HepG2 (cell line): Measurements from ENCODE around the gene SPPL3. TPM values are rescaled to one million over a fixed set of nuclear protein-coding genes. Genes with fewer than 3 reads are reported as not detected.

Experiments
- ATAC-seq: fragments of 200-7000 bp; cut with Tn5 transposase; 3 replicates; pipeline ENCODE4 v1.9.1; 2020; ENCODE audit warnings: mild to moderate bottlenecking, moderate library complexity
- BruUV-seq: library from RNA; stranded (reverse); fragments of 400-500 nt; replicated peaks from 2 replicates; lab custom pipeline; 2021; lab: Mats Ljungman, UMichigan
- CTCF ChIA-PET: fragments of 300-600 bp; formaldehyde crosslinking; extraction: SDS; loops from one replicate; lab custom pipeline; 2021; ENCODE audit warnings: low total read pairs, inconsistent platforms, low intra/inter-chr PET ratio; lab: Yijun Ruan, JAX
- POLR2A ChIA-PET: fragments of 350-600 bp; sonication (Branson Sonifier 250); formaldehyde crosslinking; loops from one replicate; lab custom pipeline; 2020; ENCODE audit warnings: antibody characterized with exemption, inconsistent platforms; lab: Yijun Ruan, JAX
- DNase-seq: peaks from one replicate; pipeline ENCODE4 v3.0.0-alpha.2; 2015; ENCODE audit warnings: low spot score
- FAIRE-seq: peaks from 3 replicates; lab custom pipeline; 2011; peaks lifted over from hg19 to GRCh38; lab: Jason Lieb, UNC
- H2AFZ ChIP-seq: one replicate; pipeline ENCODE4 v1.6.1; 2011; ENCODE audit warnings: low read length, inconsistent platforms
- H3K27ac ChIP-seq: fragments of 300-600 bp; 3 replicates; pipeline ENCODE4 v1.8.0; 2011; ENCODE audit warnings: mixed run types, mild to moderate bottlenecking, mixed read lengths, low read length, inconsistent platforms; ENCODE audit not compliant: insufficient read depth; ENCODE audit errors: extremely low read length
- H3K27me3 ChIP-seq, 2 experiments: fragments of 200-600 bp in 1 of 2; 2 replicates in 1 of 2; 3 replicates in 1 of 2; pipeline versions ENCODE4 v1.6.0 to v1.8.0; 2011; ENCODE audit warnings: low read length in 2 of 2, mild to moderate bottlenecking in 2 of 2, moderate library complexity in 2 of 2, inconsistent platforms in 1 of 2; ENCODE audit not compliant: insufficient read depth in 2 of 2, control insufficient read depth in 1 of 2
- H3K36me3 ChIP-seq, 2 experiments: fragments of 200-600 bp in 1 of 2; replicated peaks in 1 of 2; 2 replicates in 1 of 2; 3 replicates in 1 of 2; pipeline versions ENCODE4 v1.5.1 to v1.8.0; 2011; ENCODE audit warnings: low read length in 2 of 2, inconsistent platforms in 1 of 2; ENCODE audit not compliant: insufficient read depth in 2 of 2, control insufficient read depth in 1 of 2
- H3K4me1 ChIP-seq: 2 replicates; pipeline ENCODE4 v1.5.1; 2012; ENCODE audit warnings: low read length, inconsistent platforms; ENCODE audit not compliant: insufficient read depth
- H3K4me2 ChIP-seq: 2 replicates; pipeline ENCODE4 v1.6.0; 2011; ENCODE audit warnings: low read depth, low read length, inconsistent platforms
- H3K4me3 ChIP-seq, 3 experiments: fragments of 200-600 bp in 1 of 3; sonication (generic), shearing (Covaris generic) in 1 of 3; replicated peaks in 1 of 3; 2 replicates each; pipeline ENCODE4 v1.5.1; 2011 to 2016; ENCODE audit warnings: low read length in 3 of 3, inconsistent platforms in 2 of 3, low read depth in 2 of 3, mild to moderate bottlenecking in 2 of 3, control low read depth in 1 of 3, mixed read lengths in 1 of 3; ENCODE audit not compliant: insufficient read depth in 1 of 3
- H3K79me2 ChIP-seq: one replicate; pipeline ENCODE4 v1.6.1; 2011; ENCODE audit warnings: low read length, inconsistent platforms; ENCODE audit not compliant: insufficient read depth
- H3K9ac ChIP-seq: 2 replicates; pipeline ENCODE4 v1.6.0; 2011; ENCODE audit warnings: mild to moderate bottlenecking, low read depth, low read length, inconsistent platforms; ENCODE audit not compliant: insufficient read depth
- H3K9me3 ChIP-seq: 2 replicates; pipeline ENCODE4 v1.5.1; 2012; ENCODE audit warnings: mild to moderate bottlenecking, low read length
- H4K20me1 ChIP-seq: 2 replicates; pipeline ENCODE4 v1.6.0; 2011; ENCODE audit warnings: inconsistent platforms, mild to moderate bottlenecking, low read length, moderate library complexity; ENCODE audit not compliant: insufficient read depth
- EED ChIP-seq: sonication (generic); formaldehyde crosslinking; IDR thresholded peaks from 2 replicates; pipeline ENCODE4 v1.5.0; 2020; ENCODE audit warnings: mild to moderate bottlenecking, missing genetic modification reagents
- GTF3A ChIP-seq: sonication (generic); formaldehyde crosslinking; conservative IDR thresholded peaks from 2 replicates; pipeline ENCODE4 v1.4.0; 2020; ENCODE audit warnings: mild to moderate bottlenecking, missing genetic modification reagents
- NFATC3 ChIP-seq: sonication (generic); formaldehyde crosslinking; IDR thresholded peaks from 2 replicates; pipeline ENCODE4 v1.5.1; 2020; ENCODE audit warnings: mild to moderate bottlenecking, missing genetic modification reagents
- PHF8 ChIP-seq: sonication (generic); formaldehyde crosslinking; IDR thresholded peaks from 2 replicates; pipeline ENCODE4 v1.5.0; 2020; ENCODE audit warnings: missing genetic modification reagents
- SMAD9 ChIP-seq: sonication (generic); formaldehyde crosslinking; IDR thresholded peaks from 2 replicates; pipeline ENCODE4 v1.5.1; 2020; ENCODE audit warnings: mild to moderate bottlenecking, missing genetic modification reagents
- SRSF9 ChIP-seq: fragments of 200-400 bp; formaldehyde crosslinking; IDR thresholded peaks from 2 replicates; pipeline ENCODE4 v1.6.1; 2018; ENCODE audit warnings: borderline replicate concordance, mild to moderate bottlenecking, low read depth, low read length; ENCODE audit not compliant: insufficient read depth, poor library complexity, severe bottlenecking
- ZNF180 ChIP-seq: sonication (generic); formaldehyde crosslinking; IDR thresholded peaks from 2 replicates; pipeline ENCODE4 v1.4.0; 2020; ENCODE audit warnings: low read depth, missing genetic modification reagents, borderline replicate concordance
- ZNF557 ChIP-seq: sonication (generic); formaldehyde crosslinking; IDR thresholded peaks from 2 replicates; pipeline ENCODE4 v1.4.0; 2020; ENCODE audit warnings: missing genetic modification reagents
- ZNF782 ChIP-seq: sonication (generic); formaldehyde crosslinking; IDR thresholded peaks from 2 replicates; pipeline ENCODE4 v1.4.0; 2020; ENCODE audit warnings: missing genetic modification reagents, mild to moderate bottlenecking, borderline replicate concordance
- ZNF839 ChIP-seq: sonication (generic); formaldehyde crosslinking; IDR thresholded peaks from 2 replicates; pipeline ENCODE4 v1.4.0; 2020; ENCODE audit warnings: missing genetic modification reagents, mild to moderate bottlenecking, borderline replicate concordance
- WGBS: methylation state at CpG from one replicate; pipeline ENCODE4 v1.1.6; 2017; ENCODE audit warnings: low lambda C conversion rate; 5-methylcytosine and 5-hydroxymethylcytosine counted together
- in situ Hi-C: cut with HindIII; loops from 2 replicates; pipeline ENCODE4 v1.10.0; 2017; ENCODE audit warnings: low pct_unique_long_range_greater_than_20kb; ENCODE audit not compliant: extremely low pct_ligation_motif_present
- intact Hi-C: fragments of 100-400 bp; cut with micrococcal nuclease; formaldehyde crosslinking; loops from one replicate; pipeline ENCODE4 v1.10.0; 2022; ENCODE audit not compliant: unreplicated experiment
- polyA plus RNA-seq, 8 experiments: library from polyadenylated mRNA; depleted of rRNA in 3 of 8; stranded (reverse) in 7 of 8; unstranded in 1 of 8; fragments of >200 nt; fragmentation: Illumina TruSeq in 4 of 8; extraction: Trizol in 4 of 8; gene quantifications; 2 replicates each; pipeline versions ENCODE4 v1.2.1 to v1.2.3, GENCODE V29; 2011 to 2016; ENCODE audit warnings: low read depth in 4 of 8, missing spikeins in 1 of 8, mixed read lengths in 1 of 8; ENCODE audit not compliant: insufficient read depth in 1 of 8
- total RNA-seq, 5 experiments: library from RNA; depleted of rRNA; stranded (reverse); fragments of >200 nt; fragmentation: Illumina TruSeq; extraction: Trizol; gene quantifications; 2 replicates each; pipeline ENCODE4 v1.2.3, GENCODE V29; 2016; ENCODE audit warnings: low read depth in 1 of 5
- TF ChIP-seq, protein P1 (sequence below): sonication (generic); formaldehyde crosslinking; IDR thresholded peaks from 2 replicates; pipeline ENCODE4 v1.4.0; 2020; ENCODE audit warnings: missing genetic modification reagents, borderline replicate concordance
- TF ChIP-seq, protein P2 (sequence below): sonication (generic); formaldehyde crosslinking; IDR thresholded peaks from 2 replicates; pipeline ENCODE4 v1.4.0; 2020; ENCODE audit warnings: missing genetic modification reagents
- TF ChIP-seq, protein P3 (sequence below): sonication (generic); formaldehyde crosslinking; IDR thresholded peaks from 2 replicates; pipeline ENCODE4 v1.8.1; 2023; ENCODE audit warnings: mild to moderate bottlenecking, missing genetic modification reagents
- TF ChIP-seq, protein P4 (sequence below): sonication (generic); formaldehyde crosslinking; IDR thresholded peaks from 2 replicates; pipeline ENCODE4 v1.8.0; 2022; ENCODE audit warnings: mild to moderate bottlenecking, missing genetic modification reagents, borderline replicate concordance

SPPL3 gene
- total and polyA plus RNA-seq, 2 of the 13 experiments (the other 11 are each of a cell fraction or from before 2014, with no cell fraction given): 8.9 to 9.1 TPM

DNA sequence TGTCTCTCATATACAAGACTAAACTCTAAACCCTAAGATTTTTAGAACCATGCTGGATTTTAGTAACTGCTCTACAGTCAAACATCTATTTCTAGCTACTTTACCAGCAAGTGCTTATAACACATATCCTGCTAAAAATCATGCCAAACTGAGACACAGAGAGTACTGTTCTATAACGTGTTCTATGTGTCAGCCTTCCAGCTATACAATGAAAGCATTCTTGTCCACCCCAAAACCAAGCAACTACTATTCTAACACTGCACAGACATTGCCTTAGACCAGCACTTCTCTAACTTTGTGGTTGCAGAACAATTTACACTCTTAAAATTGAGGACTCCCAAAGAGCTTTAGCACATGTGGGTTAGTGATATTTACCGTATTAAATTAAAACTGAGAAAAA lies 85.7 kb downstream of the SPPL3 start:
- POLR2A ChIA-PET: no interaction called here
- intact Hi-C loops (no loop called here), in situ Hi-C loops (no loop called here)
- no peaks in the 10 kb centered on the region for H3K36me3 ChIP-seq
- ATAC-seq (no peak), DNase-seq (peak; percentile 7), FAIRE-seq (no peak)
- H3K9me3 ChIP-seq: no peaks in the 10 kb centered on the region
- 88% methylated on average over 2 of the region's 2 CpGs for WGBS
- CTCF ChIA-PET: no interaction called here
- H3K4me3 ChIP-seq: no peak overlapping the region
- H3K79me2 ChIP-seq: peaks cover 20% of the 10 kb centered on the region
- H2AFZ ChIP-seq: no peak overlapping the region
- TF ChIP-seq, protein P1, sequence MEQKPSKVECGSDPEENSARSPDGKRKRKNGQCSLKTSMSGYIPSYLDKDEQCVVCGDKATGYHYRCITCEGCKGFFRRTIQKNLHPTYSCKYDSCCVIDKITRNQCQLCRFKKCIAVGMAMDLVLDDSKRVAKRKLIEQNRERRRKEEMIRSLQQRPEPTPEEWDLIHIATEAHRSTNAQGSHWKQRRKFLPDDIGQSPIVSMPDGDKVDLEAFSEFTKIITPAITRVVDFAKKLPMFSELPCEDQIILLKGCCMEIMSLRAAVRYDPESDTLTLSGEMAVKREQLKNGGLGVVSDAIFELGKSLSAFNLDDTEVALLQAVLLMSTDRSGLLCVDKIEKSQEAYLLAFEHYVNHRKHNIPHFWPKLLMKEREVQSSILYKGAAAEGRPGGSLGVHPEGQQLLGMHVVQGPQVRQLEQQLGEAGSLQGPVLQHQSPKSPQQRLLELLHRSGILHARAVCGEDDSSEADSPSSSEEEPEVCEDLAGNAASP (CRISPR knock-in tag): no peak
- no peak for TF ChIP-seq ZNF782 (CRISPR knock-in tag)
- TF ChIP-seq, protein P2, sequence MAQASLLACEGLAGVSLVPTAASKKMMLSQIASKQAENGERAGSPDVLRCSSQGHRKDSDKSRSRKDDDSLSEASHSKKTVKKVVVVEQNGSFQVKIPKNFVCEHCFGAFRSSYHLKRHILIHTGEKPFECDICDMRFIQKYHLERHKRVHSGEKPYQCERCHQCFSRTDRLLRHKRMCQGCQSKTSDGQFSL (CRISPR knock-in tag): no peak
- TF ChIP-seq ZNF839 (CRISPR knock-in tag): no peak
- H4K20me1 ChIP-seq: peaks cover 5% of the 10 kb centered on the region
- BruUV-seq: no TSS peak
- peaks cover 3% of the 10 kb centered on the region; the same call in 1 of the 2 replicates for H3K4me1 ChIP-seq
- no peak overlapping the region for H3K4me2 ChIP-seq
- no peak overlapping the region for H3K9ac ChIP-seq
- H3K27me3 ChIP-seq: no peaks in the 10 kb centered on the region
- H3K27ac ChIP-seq: no peak overlapping the region

DNA sequence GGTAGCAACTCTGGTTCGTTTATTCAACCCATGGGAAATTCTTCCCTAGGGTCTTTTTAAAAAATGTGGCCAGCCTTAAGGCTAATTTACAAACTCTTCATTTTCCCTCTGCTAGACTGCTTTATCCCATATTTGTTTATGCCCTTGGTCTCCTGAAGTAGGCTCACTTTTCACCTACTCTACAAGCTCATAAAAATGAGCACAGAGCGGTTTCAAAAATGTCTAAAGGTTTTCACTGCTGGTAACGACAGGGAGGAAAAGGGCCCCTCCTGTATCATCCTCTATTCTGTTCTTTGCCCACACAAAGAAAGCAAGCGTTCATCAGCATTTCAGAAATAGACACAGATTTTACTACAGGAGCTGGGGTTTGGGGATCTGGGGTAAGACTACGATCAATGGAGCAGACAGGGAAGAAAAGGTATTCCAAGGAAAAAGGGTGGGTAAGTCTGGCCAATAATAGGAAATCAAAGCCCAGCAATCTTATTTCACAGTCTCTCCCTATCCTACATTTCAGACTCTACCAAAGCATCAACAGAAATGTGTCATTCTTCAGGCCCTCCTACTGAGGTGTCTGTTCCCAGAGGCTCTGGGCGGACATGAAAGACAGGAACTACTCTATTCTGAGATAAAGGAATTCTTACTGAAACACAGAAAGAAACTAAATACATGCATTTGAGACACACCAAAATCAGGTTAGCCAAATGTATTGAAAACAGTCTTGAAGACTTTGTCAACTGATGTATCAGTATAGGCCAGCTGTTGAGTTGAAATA lies 86.4 kb downstream of the SPPL3 start:
- FAIRE-seq: no peak
- H2AFZ ChIP-seq: no peak overlapping the region
- H3K79me2 ChIP-seq: peaks cover 14% of the 10 kb centered on the region
- H3K4me2 ChIP-seq: no peak overlapping the region
- no TSS peak for BruUV-seq
- H3K4me1 ChIP-seq: no peaks in the 10 kb centered on the region
- H3K36me3 ChIP-seq: no peaks in the 10 kb centered on the region
- intact Hi-C loops: no loop called here
- WGBS: 96% methylated on average over 6 of the region's 6 CpGs
- H3K27me3 ChIP-seq: no peaks in the 10 kb centered on the region
- no peak overlapping the region for H3K4me3 ChIP-seq
- H4K20me1 ChIP-seq: peaks cover 5% of the 10 kb centered on the region
- no peak for DNase-seq
- no peaks in the 10 kb centered on the region for H3K9me3 ChIP-seq
- POLR2A ChIA-PET: no interaction called here
- CTCF ChIA-PET: no interaction called here
- H3K9ac ChIP-seq: no peak overlapping the region
- no peak overlapping the region for H3K27ac ChIP-seq
- no peak for ATAC-seq
- in situ Hi-C loops: no loop called here
- TF ChIP-seq, protein P3, sequence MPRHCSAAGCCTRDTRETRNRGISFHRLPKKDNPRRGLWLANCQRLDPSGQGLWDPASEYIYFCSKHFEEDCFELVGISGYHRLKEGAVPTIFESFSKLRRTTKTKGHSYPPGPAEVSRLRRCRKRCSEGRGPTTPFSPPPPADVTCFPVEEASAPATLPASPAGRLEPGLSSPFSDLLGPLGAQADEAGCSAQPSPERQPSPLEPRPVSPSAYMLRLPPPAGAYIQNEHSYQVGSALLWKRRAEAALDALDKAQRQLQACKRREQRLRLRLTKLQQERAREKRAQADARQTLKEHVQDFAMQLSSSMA (CRISPR knock-in tag): no peak
- TF ChIP-seq ZNF557: no peak
- TF ChIP-seq SRSF9: no peak
- no peak for TF ChIP-seq SMAD9 (CRISPR knock-in tag)
- TF ChIP-seq EED (CRISPR knock-in tag): no peak
- TF ChIP-seq, protein P4, sequence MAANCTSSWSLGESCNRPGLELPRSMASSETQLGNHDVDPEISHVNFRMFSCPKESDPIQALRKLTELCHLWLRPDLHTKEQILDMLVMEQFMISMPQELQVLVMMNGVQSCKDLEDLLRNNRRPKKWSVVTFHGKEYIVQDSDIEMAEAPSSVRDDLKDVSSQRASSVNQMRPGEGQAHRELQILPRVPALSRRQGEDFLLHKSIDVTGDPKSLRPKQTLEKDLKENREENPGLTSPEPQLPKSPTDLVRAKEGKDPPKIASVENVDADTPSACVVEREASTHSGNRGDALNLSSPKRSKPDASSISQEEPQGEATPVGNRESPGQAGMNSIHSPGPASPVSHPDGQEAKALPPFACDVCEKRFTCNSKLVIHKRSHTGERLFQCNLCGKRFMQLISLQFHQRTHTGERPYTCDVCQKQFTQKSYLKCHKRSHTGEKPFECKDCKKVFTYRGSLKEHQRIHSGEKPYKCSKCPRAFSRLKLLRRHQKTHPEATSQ (CRISPR knock-in tag): no peak
- TF ChIP-seq GTF3A: no peak
- TF ChIP-seq NFATC3 (CRISPR knock-in tag): no peak
- TF ChIP-seq PHF8 (CRISPR knock-in tag): no peak
- TF ChIP-seq ZNF180 (CRISPR knock-in tag): no peak
